ENCODE results near the gene CUL5.

CUL5 gene

GRCh38 chr11:108008656-108009496 lies at the start of gene CUL5:
Gene CUL5 (plus strand): TSS chr11:108008898. CDS start chr11:108009349, 451 bp downstream.
- peak; percentile 92 for DNase-seq

GRCh38 chr11:107961480-107961879 lies 47.2 kb upstream of the CUL5 start:
- no peak for DNase-seq

GRCh38 chr11:107962181-107962580 lies 46.5 kb upstream of the CUL5 start:
- no peak for DNase-seq

GRCh38 chr11:107963091-107963490 lies 45.6 kb upstream of the CUL5 start:
- no peak for DNase-seq

- DNase-seq, result no peak
Measured at GRCh38 chr11:107969219-107969618, 39.5 kb upstream of the CUL5 start.

GRCh38 chr11:107970049-107970448 lies 38.6 kb upstream of the CUL5 start:
- DNase-seq, result no peak

GRCh38 chr11:107973641-107974040 lies 35.1 kb upstream of the CUL5 start:
- DNase-seq, result no peak

GRCh38 chr11:107988397-107989158 lies 20.1 kb upstream of the CUL5 start:
- no peak for DNase-seq

- no peak for DNase-seq
Measured at GRCh38 chr11:107991868-107992414, 16.8 kb upstream of the CUL5 start.

- no peak for DNase-seq
Measured at GRCh38 chr11:107996006-107996776, 12.5 kb upstream of the CUL5 start.

- DNase-seq, result no peak
Measured at GRCh38 chr11:107998761-107999160, 9.9 kb upstream of the CUL5 start.

GRCh38 chr11:107999759-108000455 lies 8.8 kb upstream of the CUL5 start:
- peak; percentile 8 for DNase-seq

- no peak for DNase-seq
Measured at GRCh38 chr11:108002476-108002875, 6.2 kb upstream of the CUL5 start.

- no peak for DNase-seq
Measured at GRCh38 chr11:108003623-108004022, 5.1 kb upstream of the CUL5 start.

GRCh38 chr11:108007819-108008218 lies 879 bp upstream of the CUL5 start:
- no peak for DNase-seq

- no peak for DNase-seq
Measured at GRCh38 chr11:108009497-108010370, 1.0 kb downstream of the CUL5 start.

- DNase-seq, result no peak
Measured at GRCh38 chr11:108012139-108012725, 3.5 kb downstream of the CUL5 start.

GRCh38 chr11:108016647-108017046 lies 7.9 kb downstream of the CUL5 start:
- DNase-seq, result no peak

GRCh38 chr11:108018708-108019107 lies 10.0 kb downstream of the CUL5 start:
- no peak for DNase-seq

- no peak for DNase-seq
Measured at GRCh38 chr11:108019870-108020540, 11.3 kb downstream of the CUL5 start.

Data from stimulated activated CD4-positive, alpha-beta T cell treated with anti-CD3 and anti-CD28 coated beads, Interleukin-4, amount 100 ng/mL, for 1 hour (primary cell).